ENCODE measurements around the gene TSPAN11. TPM values are rescaled to one million over a fixed set of nuclear protein-coding genes. Genes with fewer than 3 reads are reported as not detected.

TSPAN11 gene
- total RNA-seq, 2 donors from 2014 or later = 0.07 to 0.28 TPM

DNA sequence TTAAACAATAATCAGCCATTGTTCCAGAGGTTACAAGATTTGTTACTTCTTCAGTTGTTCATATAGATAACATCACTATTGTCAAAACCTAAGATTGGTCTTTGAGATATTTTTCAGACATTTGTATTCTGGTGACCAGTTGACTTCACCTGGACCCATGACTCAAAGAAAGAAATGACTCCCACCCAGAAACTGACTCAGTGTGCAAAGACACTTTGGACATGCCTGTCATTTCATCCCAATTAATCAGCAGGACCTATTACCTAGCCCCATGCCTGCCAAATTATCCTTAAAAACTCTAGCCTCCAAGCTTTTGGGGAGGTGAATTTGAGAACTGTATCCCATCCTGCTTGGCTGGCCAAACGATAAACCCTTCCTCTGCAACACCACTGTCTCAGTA is 27.7 kb upstream of the TSPAN11 start:
- no peaks in the 10 kb centered on the region for H3K4me1 Mint-ChIP-seq (ENCODE audit: low read depth)
- H3K4me3 Mint-ChIP-seq = no peak overlapping the region
- H3K9me3 Mint-ChIP-seq = no peaks in the 10 kb centered on the region
- DNase-seq = no peak
- peaks cover 12% of the 10 kb centered on the region for H3K27me3 Mint-ChIP-seq (ENCODE audit: low read depth)
- ATAC-seq (replicated peaks in 1 of 2) = no peak
- H3K36me3 Mint-ChIP-seq (ENCODE audit: insufficient read depth in 2 of 2) = no peaks in the 10 kb centered on the region
- H3K27ac Mint-ChIP-seq = no peak overlapping the region

DNA sequence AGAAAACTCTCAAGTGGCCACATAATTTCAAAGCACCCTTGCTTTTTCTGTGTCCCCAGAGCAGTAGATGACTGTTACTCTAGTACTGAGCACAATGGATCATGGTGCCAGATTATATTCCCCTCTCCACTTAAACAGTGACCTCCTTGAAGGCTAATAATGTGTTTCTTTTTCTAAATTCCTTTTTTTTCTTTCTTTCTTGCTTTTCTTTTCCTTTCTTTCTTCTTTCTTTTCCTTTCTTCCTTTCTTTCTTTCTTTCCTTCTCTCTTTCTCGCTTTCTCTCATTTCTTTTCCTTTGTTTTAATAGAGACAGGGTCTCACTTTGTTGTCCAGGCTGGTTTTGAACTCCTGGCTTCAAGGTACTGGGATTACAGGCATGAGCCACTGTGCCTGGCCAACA is 26.2 kb upstream of the TSPAN11 start:
- peaks cover 12% of the 10 kb centered on the region for H3K27me3 Mint-ChIP-seq (ENCODE audit: low read depth)
- H3K36me3 Mint-ChIP-seq (ENCODE audit: insufficient read depth in 2 of 2) = no peaks in the 10 kb centered on the region
- H3K9me3 Mint-ChIP-seq = no peaks in the 10 kb centered on the region
- no peaks in the 10 kb centered on the region for H3K4me1 Mint-ChIP-seq (ENCODE audit: low read depth)
- no peak for DNase-seq
- no peak overlapping the region for H3K27ac Mint-ChIP-seq
- H3K4me3 Mint-ChIP-seq = no peak overlapping the region
- ATAC-seq (replicated peaks in 1 of 2) = no peak

DNA sequence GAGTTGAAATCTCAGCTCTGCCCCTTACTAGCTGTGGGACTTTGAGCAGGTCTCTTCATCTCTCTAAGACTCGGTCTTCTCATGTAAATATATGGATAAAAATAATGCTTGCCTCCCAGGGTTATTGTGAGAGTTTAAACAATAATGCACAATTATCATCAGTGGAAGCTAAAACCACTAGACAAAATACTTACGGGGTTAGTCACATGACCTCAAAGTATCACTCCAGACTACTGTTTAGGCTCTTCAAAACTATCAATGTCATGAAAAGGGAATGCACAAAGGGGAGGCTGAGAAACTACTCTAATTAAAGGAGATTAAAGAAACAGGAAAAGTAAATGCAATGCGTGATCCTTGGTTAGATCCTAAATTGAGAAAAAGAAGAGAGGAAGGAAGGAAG is 24.5 kb upstream of the TSPAN11 start:
- no peaks in the 10 kb centered on the region for H3K9me3 Mint-ChIP-seq
- H3K36me3 Mint-ChIP-seq (ENCODE audit: insufficient read depth in 2 of 2) = no peaks in the 10 kb centered on the region
- ATAC-seq (replicated peaks in 1 of 2) (no peak), DNase-seq (no peak)
- peaks cover 9% of the 10 kb centered on the region for H3K27me3 Mint-ChIP-seq (ENCODE audit: low read depth)
- H3K4me3 Mint-ChIP-seq = no peak overlapping the region
- H3K4me1 Mint-ChIP-seq (ENCODE audit: low read depth) = no peaks in the 10 kb centered on the region
- no peak overlapping the region for H3K27ac Mint-ChIP-seq

DNA sequence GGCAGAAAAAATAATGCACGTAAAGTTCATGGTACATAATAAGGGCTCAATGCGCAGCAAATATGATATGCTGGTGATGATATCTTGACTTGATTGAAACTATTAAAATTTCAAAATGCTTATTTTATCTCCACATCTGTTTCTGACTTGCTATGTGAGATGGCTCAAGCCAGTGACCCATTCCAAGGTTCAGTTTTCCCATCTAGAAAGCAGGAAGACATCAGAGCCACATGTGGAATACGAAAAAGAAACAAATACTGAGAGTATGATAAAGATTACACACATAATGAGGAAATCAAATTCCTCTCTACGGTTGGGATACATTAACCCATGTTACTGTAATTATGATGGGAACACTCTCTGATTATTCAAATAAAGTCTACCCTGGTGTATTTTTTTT is 24.0 kb upstream of the TSPAN11 start:
- H3K36me3 Mint-ChIP-seq (ENCODE audit: insufficient read depth in 2 of 2) = no peaks in the 10 kb centered on the region
- ATAC-seq (replicated peaks in 1 of 2) = no peak

DNA sequence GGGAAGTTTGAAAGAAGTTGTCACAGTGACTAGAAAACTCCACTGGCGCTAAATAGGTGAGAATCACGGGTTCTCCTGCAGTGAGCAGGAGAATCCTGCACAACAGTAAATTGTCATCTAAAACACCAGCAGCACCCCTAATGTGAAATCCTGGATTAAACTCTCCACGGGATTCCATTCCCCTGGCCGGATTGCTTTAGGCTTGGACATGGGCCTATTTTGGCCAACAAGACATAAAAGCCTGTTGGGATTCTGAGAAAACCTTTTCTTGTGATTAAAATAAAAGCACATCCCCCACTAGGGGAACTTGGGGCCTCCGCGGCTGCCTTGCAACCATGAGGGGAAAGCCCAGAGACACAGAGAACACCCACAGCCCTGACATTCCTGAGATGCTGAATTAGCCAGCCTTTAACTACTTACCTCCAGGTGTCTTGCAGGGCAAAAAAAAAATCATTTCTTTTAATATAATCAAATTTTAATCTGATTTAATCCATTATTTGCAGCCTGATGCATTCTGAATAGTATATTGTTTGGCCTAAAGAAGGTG is 21.0 kb upstream of the TSPAN11 start:
- Mint-ChIP-seq H3K9me3 (no peaks in the 10 kb centered on the region), H3K4me1 (ENCODE audit: low read depth) (no peaks in the 10 kb centered on the region), H3K4me3 (no peak overlapping the region), H3K27ac (no peak overlapping the region), H3K36me3 (ENCODE audit: insufficient read depth in 2 of 2) (no peaks in the 10 kb centered on the region), H3K27me3 (ENCODE audit: low read depth) (no peaks in the 10 kb centered on the region)
- DNase-seq (no peak), ATAC-seq (replicated peaks in 1 of 2) (no peak)

More for the DNA sequence above, 24.0 kb upstream of the TSPAN11 start:
- H3K27ac Mint-ChIP-seq = no peak overlapping the region
- peaks cover 3% of the 10 kb centered on the region for H3K27me3 Mint-ChIP-seq (ENCODE audit: low read depth)
- H3K4me1 Mint-ChIP-seq (ENCODE audit: low read depth) = no peaks in the 10 kb centered on the region
- DNase-seq = no peak
- no peaks in the 10 kb centered on the region for H3K9me3 Mint-ChIP-seq
- H3K4me3 Mint-ChIP-seq = no peak overlapping the region

DNA sequence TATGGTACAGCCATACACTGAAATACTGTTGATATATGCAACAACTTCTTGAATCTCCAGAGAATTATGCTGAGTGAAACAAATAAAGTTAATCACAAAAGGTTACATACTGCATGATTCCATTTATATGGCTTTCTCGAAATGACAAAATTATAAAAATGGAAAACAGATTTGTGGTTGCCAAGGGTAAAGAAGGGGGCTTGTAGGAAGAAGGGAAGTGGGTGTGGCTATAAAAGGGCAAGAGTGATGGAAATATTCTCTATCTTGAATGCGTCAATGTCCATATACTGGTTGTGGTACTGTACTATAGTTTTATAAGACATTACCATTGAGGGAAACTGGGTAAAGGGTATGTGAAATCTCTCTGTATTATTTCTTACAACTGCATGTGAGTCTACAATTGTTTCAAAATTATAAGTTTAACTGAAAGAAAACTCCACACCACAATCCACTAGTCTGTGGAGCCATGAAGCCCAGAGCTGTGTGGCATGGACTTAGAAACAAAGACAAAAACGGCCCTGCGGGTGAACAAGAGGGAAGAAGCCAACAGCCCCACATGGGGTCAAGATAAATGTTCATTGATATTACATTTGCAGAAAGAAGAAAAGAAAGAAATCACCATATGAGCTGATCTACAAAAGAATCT is 18.3 kb upstream of the TSPAN11 start:
- ATAC-seq (replicated peaks in 1 of 2) = no peak
- no peak overlapping the region for H3K27ac Mint-ChIP-seq
- H3K4me3 Mint-ChIP-seq = no peak overlapping the region
- DNase-seq = no peak
- H3K36me3 Mint-ChIP-seq (ENCODE audit: insufficient read depth in 2 of 2) = no peaks in the 10 kb centered on the region
- H3K4me1 Mint-ChIP-seq (ENCODE audit: low read depth) = no peaks in the 10 kb centered on the region
- peaks cover 2% of the 10 kb centered on the region for H3K27me3 Mint-ChIP-seq (ENCODE audit: low read depth)
- no peaks in the 10 kb centered on the region for H3K9me3 Mint-ChIP-seq

DNA sequence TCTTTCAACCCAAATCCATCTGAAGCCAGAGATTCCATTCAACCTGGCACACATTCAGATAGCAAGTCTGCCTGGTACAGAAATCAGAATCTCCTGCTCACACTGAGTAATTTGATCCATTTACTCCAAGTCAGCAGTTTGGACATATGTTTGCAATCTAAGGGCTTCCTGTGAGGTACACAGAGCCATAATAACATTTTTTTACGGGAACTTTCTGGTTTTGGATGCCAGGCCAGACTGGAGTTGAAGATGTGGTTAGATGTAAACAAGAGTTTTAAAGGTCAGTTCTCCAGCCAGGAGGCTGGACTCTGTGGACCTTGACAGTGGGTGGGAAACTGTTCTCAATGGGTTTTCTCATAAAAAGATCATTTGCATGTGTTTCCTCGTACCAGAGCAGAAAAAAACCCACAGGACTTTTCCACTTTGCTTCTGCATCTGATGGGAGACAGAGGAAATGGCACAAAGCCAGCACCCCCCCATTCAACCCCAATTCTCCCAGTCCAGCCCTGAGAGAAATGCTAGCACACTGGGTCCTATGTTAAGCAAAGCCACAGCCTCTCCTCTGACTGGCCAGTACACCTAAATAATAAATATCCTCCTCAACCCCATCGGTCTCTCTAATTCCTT is 17.7 kb upstream of the TSPAN11 start:
- no peak for ATAC-seq (replicated peaks in 1 of 2)
- H3K27ac Mint-ChIP-seq = no peak overlapping the region
- no peaks in the 10 kb centered on the region for H3K4me1 Mint-ChIP-seq (ENCODE audit: low read depth)

DNA sequence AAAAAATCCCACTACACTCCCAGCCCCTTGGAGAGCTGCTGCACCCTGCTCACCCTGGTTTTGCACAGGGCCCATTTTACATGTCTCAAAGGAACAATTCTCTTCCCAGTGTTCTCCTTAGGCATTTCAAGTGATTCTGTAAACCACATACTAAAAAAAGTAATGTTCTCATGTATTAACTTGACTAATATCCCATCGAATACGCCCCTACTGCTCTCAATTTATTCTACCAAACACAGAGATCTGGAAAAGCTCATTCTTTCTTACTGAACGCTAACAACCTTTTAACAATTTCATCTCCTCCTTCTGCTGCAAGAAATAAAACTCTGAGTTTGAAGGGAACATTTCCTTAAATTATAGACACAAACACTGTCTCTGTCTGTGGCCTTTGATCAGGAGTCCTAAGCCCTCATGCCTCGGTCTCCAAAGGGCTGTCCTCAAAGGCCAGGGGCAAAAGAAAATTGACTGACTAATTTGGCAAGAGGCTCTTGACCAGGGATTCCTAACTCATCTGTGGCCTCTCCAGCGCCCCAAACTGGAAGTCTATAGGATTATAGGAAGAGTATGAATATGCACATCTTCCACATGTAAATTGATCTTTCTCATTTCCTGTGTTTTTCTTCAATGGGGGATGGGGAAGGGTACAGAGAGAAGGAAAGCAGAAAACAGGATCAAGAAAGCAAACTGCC is 17.1 kb upstream of the TSPAN11 start:
- Mint-ChIP-seq H3K9me3 (no peaks in the 10 kb centered on the region), H3K27ac (no peak overlapping the region)

More for the DNA sequence above, 17.7 kb upstream of the TSPAN11 start:
- no peak for DNase-seq
- H3K4me3 Mint-ChIP-seq = no peak overlapping the region
- H3K36me3 Mint-ChIP-seq (ENCODE audit: insufficient read depth in 2 of 2) = no peaks in the 10 kb centered on the region
- H3K27me3 Mint-ChIP-seq (ENCODE audit: low read depth) = peaks cover 8% of the 10 kb centered on the region
- no peaks in the 10 kb centered on the region for H3K9me3 Mint-ChIP-seq

DNA sequence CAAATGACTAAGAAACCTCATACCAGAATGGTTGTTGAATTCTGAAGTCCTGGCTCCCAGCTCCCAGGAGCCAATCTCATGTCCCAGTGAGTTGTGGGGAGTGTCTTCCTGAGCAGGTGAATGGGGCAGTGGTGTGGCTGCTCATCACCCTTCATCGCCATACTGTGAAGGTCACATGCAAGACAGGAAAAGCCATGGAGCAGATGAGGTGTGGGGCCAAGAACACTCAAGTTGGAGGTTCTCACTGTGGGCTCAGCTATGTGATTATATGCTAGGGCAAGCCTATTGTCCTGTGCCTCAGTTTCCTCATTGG is 16.6 kb upstream of the TSPAN11 start:
- Mint-ChIP-seq H3K27me3 (ENCODE audit: low read depth) (peaks cover 12% of the 10 kb centered on the region), H3K27ac (no peak overlapping the region), H3K4me3 (no peak overlapping the region), H3K4me1 (ENCODE audit: low read depth) (no peaks in the 10 kb centered on the region), H3K9me3 (no peaks in the 10 kb centered on the region), H3K36me3 (ENCODE audit: insufficient read depth in 2 of 2) (no peaks in the 10 kb centered on the region)
- DNase-seq (no peak), ATAC-seq (replicated peaks in 1 of 2) (no peak)

More for the DNA sequence above, 17.1 kb upstream of the TSPAN11 start:
- no peak overlapping the region for H3K4me3 Mint-ChIP-seq
- H3K36me3 Mint-ChIP-seq (ENCODE audit: insufficient read depth in 2 of 2) = no peaks in the 10 kb centered on the region
- DNase-seq = no peak
- no peaks in the 10 kb centered on the region for H3K4me1 Mint-ChIP-seq (ENCODE audit: low read depth)
- H3K27me3 Mint-ChIP-seq (ENCODE audit: low read depth) = peaks cover 12% of the 10 kb centered on the region
- ATAC-seq (replicated peaks in 1 of 2) = no peak

DNA sequence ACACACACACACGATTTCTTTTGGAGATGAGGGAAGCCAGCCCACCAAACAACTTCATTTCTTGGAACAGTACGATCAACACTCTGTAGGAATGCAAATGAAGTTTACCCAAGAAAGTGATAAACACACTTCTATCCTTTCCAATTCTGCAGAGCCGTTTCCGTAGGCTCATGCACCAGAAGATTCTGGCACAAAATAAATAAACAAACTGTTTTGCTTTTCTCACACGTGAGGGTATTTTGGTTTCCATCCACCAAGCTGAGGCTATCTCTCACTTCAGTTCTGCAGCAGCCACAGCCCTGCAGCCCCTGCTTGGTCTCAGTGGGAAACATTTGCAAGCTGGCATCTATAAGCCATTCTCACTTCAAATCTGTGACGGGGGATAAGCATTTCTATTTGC is 15.3 kb upstream of the TSPAN11 start:
- no peaks in the 10 kb centered on the region for H3K9me3 Mint-ChIP-seq
- no peaks in the 10 kb centered on the region for H3K4me1 Mint-ChIP-seq (ENCODE audit: low read depth)
- no peak for ATAC-seq (replicated peaks in 1 of 2)

DNA sequence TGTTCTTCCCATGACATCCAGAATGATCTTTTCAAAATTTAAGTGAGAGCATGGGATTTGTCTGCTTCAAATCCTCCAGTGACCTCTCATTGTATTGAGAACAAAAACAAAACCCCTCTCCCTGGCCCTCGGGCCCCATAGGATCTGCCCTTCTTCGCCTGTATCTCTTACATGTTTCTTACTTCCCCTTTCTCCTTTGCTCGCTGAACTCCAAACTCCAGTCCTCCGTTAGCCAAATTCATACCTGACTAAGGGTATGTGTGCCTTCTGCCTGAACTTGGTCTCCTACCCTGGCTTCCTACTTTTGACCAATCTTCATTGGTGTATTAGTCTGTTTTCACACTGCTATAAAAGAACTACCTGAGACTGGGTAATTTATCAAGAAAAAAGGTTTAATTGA is 13.2 kb upstream of the TSPAN11 start:
- Mint-ChIP-seq H3K4me3 (no peak overlapping the region), H3K9me3 (no peaks in the 10 kb centered on the region), H3K27ac (no peak overlapping the region), H3K27me3 (ENCODE audit: low read depth) (peaks cover 19% of the 10 kb centered on the region), H3K36me3 (ENCODE audit: insufficient read depth in 2 of 2) (no peaks in the 10 kb centered on the region), H3K4me1 (ENCODE audit: low read depth) (no peaks in the 10 kb centered on the region)
- DNase-seq (no peak), ATAC-seq (replicated peaks in 1 of 2) (no peak)

More for the DNA sequence above, 15.3 kb upstream of the TSPAN11 start:
- peaks cover 12% of the 10 kb centered on the region for H3K27me3 Mint-ChIP-seq (ENCODE audit: low read depth)
- no peak overlapping the region for H3K27ac Mint-ChIP-seq
- H3K4me3 Mint-ChIP-seq = no peak overlapping the region
- H3K36me3 Mint-ChIP-seq (ENCODE audit: insufficient read depth in 2 of 2) = no peaks in the 10 kb centered on the region
- no peak for DNase-seq

DNA sequence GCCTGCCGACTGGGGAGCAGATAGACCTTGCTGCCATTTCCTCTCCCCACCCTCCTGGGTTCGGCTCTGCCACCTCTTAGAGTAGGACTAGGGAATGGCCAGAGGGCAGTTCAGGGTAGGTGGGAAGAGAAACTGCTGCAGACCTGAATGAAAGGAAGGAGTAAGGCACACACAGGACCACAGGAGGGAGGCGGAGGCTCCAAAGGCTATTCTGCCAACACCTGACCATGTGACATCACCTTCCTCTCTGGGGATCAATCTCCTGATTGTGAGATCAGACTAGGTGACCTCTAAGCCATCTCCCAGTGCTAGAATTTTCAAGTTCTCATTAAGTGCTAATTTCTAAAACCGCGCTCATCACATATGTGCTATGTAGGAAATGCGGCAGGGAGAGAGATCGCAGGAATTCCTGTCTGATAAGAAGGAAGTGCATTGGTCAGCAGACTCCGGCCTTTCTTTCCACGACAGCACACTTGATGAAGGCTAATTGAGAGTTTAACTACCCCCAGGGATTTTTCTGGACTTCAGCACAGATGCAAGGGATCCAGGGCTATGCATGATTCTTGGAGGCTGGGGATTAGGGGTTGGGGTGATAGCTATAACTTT is 11.5 kb upstream of the TSPAN11 start:
- ATAC-seq (replicated peaks in 1 of 2) (no peak), DNase-seq (no peak)
- H3K27me3 Mint-ChIP-seq (ENCODE audit: low read depth) = peaks cover 24% of the 10 kb centered on the region
- H3K36me3 Mint-ChIP-seq (ENCODE audit: insufficient read depth in 2 of 2) = no peaks in the 10 kb centered on the region
- H3K4me1 Mint-ChIP-seq (ENCODE audit: low read depth) = no peaks in the 10 kb centered on the region
- H3K4me3 Mint-ChIP-seq = no peak overlapping the region
- H3K27ac Mint-ChIP-seq = no peak overlapping the region
- no peaks in the 10 kb centered on the region for H3K9me3 Mint-ChIP-seq

DNA sequence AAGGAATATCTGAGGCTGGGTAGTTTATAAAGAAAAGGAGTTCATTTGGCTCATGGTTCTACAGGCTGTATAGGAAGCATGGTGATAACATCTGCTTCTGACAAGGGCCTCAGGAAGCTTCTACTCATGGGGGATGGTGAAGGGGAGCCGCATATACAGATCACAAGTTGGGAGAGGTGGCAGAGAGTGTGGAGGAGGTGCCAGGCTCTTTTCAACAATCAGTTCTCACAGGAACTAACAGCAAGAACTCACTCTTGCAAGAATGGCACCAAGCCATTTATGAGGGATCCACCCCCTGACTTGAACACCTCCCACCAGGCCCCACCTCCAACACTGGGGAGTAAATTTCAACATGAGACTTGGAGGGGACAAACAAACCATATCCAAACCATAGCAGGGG is 3.5 kb upstream of the TSPAN11 start:
- no peak overlapping the region for H3K27ac Mint-ChIP-seq
- DNase-seq = no peak
- no peak for ATAC-seq (replicated peaks in 1 of 2)
- no peaks in the 10 kb centered on the region for H3K36me3 Mint-ChIP-seq (ENCODE audit: insufficient read depth in 2 of 2)
- peaks cover 44% of the 10 kb centered on the region for H3K27me3 Mint-ChIP-seq (ENCODE audit: low read depth)
- H3K4me1 Mint-ChIP-seq (ENCODE audit: low read depth) = no peaks in the 10 kb centered on the region
- H3K4me3 Mint-ChIP-seq = no peak overlapping the region
- H3K9me3 Mint-ChIP-seq = no peaks in the 10 kb centered on the region
